Mesenteric fat pad (tissue), 1 donor: ENCODE results near the gene CENPT. TPM values are rescaled to one million over a fixed set of nuclear protein-coding genes. Genes with fewer than 3 reads are reported as not detected.

Experiments used
- DNase-seq: peaks from one replicate; pipeline ENCODE4 v3.0.0-alpha.2; 2020; ENCODE audit warnings: low spot score
- long read RNA-seq: library from polyadenylated mRNA; unstranded; transcript quantifications from one replicate; pipeline ENCODE4 v2.0.0, GENCODE V29; 2020
- total RNA-seq: library from RNA; stranded (reverse); fragmentation: NEBNext Ultra II Directional; extraction: Animal tissue kit (Norgen Biotek cat#: 25700); gene quantifications from one replicate; pipeline ENCODE4 v1.2.1, GENCODE V29; 2021
- donor health status: DM: yes; HTN: yes; CAD: no.

The CENPT gene, protein sequence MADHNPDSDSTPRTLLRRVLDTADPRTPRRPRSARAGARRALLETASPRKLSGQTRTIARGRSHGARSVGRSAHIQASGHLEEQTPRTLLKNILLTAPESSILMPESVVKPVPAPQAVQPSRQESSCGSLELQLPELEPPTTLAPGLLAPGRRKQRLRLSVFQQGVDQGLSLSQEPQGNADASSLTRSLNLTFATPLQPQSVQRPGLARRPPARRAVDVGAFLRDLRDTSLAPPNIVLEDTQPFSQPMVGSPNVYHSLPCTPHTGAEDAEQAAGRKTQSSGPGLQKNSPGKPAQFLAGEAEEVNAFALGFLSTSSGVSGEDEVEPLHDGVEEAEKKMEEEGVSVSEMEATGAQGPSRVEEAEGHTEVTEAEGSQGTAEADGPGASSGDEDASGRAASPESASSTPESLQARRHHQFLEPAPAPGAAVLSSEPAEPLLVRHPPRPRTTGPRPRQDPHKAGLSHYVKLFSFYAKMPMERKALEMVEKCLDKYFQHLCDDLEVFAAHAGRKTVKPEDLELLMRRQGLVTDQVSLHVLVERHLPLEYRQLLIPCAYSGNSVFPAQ
- total RNA-seq: 35.5 TPM
- long read RNA-seq, transcript CENPT-218 (12 exons, 2,133 nt): major isoform, 37 of 167 reads
- long read RNA-seq, partial matches to known transcripts: 64 of 167 reads
- long read RNA-seq, other reads (novel, unspliced or antisense): 61 of 167 reads

- DNase-seq: no peak
Observed at GRCh38 chr16:67847064-67847861, at the start of gene CENPT. Gene CENPT (minus strand): TSS chr16:67847693. CDS start chr16:67833859, 13,834 bp downstream.

DNA sequence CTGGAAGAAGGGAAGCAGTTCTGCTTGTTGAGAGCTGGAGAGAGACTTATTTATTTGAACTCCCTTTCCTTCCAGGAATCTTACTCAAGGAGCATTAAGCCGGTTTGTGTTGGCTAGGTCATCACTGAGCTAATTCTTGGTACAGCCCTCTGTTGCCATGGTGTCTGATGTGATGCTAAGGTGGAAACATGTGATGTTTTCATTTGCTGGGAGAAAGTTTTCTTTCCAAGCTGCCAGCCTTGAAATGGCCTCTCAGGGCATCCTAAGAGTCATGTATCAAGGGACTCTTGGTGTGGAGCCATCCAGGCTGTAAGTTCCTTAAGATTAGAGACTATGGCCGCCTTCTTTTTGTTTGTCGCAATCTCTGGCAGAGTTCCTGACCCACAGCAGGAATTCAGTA lies 49.7 kb upstream of the CENPT start:
- DNase-seq: no peak

DNA sequence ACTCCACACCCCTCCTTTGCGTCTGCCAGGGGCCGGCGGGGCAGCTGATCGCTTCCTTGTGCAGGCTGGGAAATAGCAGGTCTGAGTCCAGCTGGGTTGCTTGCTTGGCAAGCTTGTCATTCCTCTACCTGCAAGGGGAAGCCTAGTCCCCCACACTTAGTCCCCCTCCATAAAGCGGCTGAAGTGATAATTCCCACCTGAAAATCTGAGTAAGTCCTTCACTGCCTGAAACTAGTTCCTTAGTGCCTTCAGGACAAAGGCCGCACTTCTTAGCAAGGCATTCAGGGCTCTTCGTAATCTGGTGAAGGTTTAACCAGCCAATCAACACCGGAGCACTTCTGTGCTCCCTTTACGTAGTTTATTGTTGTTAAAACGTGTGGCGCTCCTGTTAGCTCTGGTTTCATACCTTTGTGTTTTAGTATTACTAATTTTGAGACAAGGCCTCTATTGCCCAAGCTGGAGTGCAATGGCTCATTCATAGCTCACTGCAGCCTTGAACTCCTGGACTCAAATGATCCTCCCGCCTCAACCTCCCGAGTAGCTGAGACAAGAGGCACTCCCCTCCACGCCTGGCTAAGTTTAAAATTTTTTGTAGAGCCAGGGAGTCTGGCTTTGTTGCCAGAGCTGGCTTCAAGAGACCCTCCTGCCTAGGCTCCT lies 46.4 kb upstream of the CENPT start:
- no peak for DNase-seq

DNA sequence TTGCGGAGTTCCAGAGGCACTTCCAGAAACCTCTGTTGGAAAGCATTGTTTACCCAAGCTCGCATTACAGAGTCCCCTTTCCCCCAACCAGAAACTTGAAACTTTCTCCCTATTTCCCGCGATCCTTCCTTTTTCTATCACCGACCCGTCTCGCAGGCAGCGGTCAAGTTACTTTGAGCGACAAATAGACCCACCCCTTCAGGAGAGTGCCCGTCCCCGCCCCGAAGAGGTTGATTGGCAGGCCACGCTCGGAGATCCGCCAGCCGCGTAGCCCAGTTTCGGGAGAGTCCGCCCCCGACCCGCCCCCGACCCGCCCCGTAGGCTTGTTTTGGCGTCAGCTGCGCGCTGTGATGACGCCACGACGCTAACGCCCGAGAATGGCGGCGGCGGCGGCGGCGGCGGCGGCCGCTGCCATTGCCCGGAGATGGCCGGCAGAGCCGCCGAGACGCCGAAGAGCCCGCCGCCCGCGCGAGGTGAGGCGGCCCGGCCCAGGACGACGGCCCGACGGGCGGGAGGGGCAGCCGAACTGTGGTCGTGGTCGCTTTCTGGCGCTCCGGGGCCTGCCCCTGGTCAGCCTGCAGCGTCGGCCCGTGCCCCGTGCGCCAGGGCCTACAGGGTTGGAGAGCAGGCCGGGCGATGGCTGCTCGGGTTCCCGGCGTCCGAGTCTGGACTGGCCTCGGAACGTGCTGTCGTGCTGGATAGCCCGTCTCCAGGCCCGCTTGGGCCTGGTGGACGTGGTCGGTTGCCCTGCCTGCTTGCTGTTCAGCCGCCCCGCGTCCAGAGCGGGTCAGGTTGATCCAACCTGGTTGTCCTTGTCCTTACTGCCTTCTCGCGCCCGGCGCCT lies 45.6 kb upstream of the CENPT start, which contains the start of gene PSKH1:
TSS of gene PSKH1 (plus strand) at position 356 of the 844 bp plus-strand sequence. CDS start 15,496 bp downstream, outside the sequence.
- DNase-seq: peak; percentile 98

DNA sequence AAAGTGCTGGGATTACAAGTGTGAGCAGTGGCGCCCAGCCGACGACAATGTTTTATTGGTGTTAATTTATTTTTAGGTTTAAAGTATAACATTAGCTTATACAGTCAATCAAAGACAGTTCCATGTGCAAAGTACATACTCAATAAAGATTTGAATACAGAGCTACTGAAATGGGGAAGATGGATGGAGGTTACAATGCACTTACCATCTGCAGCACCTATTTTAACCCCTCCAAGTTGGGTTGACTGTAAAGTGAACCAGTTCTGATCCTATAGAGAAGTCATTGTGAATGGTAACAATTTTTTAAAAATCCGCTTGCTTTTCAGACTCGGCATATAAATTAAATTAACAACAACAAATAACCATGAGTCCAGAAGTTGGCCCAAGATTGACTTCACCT lies 44.9 kb upstream of the CENPT start:
- DNase-seq: no peak

GRCh38 chr16:67888331-67888730 lies 40.8 kb upstream of the CENPT start:
- no peak for DNase-seq

DNA sequence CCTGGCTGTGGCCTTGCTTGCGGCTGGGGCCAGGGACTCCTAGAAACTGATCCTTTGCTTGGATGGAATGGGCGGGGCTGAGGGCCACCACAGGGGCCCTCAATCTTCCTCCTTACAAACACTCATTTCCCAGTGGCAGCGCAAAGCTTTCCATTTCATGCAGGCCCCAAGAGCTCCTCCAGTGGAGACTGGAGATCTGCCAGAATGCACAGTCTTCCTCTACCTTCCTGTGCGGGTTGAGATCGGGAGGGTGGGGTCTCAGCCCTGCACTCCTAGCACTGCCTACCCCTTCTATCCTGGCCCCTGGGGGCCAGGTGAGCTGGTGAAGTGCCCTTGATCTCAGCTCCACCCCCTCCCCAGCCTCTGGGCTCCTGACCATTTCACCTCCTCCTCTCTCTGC lies 38.9 kb upstream of the CENPT start:
- no peak for DNase-seq

GRCh38 chr16:67885976-67886375 lies 38.5 kb upstream of the CENPT start:
- no peak for DNase-seq

GRCh38 chr16:67885545-67885944 lies 38.1 kb upstream of the CENPT start:
- no peak for DNase-seq

DNA sequence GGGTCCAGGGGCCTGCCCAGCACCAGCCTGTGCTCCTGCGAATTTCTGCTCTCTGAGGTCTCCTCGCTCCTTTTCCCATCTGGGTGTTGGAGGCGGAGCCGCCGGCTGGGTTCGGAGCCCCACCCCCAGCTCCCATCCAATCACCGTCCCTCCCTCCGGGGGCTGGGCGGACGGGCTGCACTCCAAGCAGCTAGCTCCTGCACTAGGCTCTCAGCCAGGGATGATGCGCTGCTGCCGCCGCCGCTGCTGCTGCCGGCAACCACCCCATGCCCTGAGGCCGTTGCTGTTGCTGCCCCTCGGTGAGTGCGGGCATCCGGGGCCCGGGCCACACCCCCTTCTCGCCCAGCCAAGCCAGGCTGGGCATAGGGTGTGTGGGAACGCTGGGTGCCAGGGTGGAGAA lies 37.2 kb upstream of the CENPT start, which contains the start of gene NRN1L:
TSS of gene NRN1L (plus strand) at position 202 of the 400 bp plus-strand sequence. CDS start at position 221, 19 bp downstream.
- DNase-seq: peak; percentile 93

GRCh38 chr16:67883872-67884261 lies 36.4 kb upstream of the CENPT start:
- no peak for DNase-seq

DNA sequence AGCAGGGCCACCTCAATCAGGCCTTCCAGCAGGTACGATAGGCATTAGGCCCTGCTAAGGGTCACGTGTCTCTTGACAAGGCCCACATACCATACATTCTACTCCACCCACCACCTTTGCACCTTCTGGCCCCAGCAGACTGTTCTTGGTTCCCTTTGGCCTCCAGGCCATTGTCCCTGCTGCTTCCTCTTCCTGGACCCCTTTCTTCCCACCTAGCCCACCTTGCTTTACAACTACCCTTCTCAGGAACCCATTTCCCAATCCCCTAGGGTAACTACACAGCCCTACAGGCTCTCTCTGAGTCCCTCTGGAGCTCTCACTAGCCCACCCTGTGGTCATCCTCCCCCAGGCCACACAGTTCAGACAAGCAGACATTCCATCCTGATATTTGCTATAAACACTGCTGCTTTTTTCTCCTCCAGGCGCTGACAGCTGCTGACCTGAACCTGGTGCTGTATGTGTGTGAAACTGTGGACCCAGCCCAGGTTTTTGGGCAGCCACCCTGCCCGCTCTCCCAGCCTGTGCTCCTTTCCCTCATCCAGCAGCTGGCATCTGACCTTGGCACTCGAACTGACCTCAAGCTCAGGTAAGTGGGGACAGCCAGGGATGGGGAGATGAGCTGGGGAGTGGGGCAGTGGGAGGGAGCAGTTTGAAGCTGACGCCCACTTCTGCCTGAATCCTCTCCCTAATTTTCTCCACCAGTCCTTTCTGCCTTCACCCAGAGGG lies 35.8 kb upstream of the CENPT start:
- no peak for DNase-seq

- DNase-seq: no peak
Observed at GRCh38 chr16:67882374-67883145, 35.1 kb upstream of the CENPT start.

- DNase-seq: no peak
Observed at GRCh38 chr16:67881621-67882161, 34.2 kb upstream of the CENPT start.

GRCh38 chr16:67880584-67880983 lies 33.1 kb upstream of the CENPT start:
- DNase-seq: no peak

DNA sequence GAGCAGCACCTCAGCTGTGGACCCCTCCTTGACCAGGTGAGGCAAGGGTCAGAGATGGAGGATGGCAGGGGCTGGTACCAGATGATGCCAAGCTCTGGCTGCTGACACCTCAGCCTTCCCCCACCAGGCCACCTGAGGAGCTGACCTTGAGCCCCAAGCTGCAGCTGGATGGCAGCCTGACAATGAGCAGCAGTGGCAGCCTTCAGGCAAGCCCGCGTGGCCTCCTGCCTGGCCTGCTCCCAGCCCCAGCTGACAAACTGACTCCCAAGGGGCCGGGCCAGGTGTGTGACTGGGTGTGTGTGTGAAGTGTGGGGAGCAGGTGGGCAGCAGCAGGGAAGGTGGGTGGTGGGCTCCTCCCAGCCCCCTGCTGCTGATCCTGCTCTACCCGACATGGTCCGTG lies 32.4 kb upstream of the CENPT start:
- no peak for DNase-seq

DNA sequence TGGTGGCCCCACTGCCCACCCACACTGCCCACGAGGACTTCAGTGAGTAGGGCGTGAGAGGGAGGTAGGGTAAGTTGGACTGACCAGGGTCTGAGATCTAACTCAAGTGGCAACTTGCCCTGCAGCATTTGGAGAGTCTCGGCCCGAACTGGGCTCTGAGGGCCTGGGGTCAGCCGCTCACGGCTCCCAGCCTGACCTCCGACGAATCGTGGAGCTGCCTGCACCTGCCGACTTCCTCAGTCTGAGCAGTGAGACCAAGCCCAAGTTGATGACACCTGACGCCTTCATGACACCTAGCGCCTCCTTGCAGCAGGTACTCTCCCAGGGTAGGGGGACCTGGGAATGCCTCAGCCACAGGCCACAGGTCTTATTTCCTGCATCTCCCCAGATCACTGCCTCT lies 32.0 kb upstream of the CENPT start:
- DNase-seq: no peak

GRCh38 chr16:67878846-67879245 lies 31.4 kb upstream of the CENPT start:
- DNase-seq: no peak
